Measurements from ENCODE around the gene ZMYND10.

Gene ZMYND10

DNA sequence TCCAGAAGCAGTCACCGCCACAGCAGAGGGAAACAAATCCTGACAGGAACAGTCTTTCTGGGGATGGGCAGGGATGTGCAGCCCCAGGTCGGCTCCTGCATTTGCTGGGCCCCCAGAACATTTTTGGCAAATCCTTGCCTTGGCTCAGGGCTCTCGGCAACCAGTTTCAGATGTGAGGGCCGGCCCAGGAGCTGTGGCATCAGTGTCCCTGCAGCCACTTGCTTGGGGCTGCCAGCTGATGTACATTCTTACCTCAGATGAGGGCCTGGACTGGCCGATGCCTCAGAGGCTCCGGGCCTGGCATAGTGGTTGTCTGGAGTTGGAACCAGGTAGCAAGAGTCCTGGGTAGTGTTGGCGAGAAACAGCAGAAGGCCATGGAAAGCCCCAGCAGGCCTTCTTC is 9.3 kb upstream of the ZMYND10 start:
- H3K4me3 ChIP-seq (ENCODE audit: low read length) = no peak overlapping the region
- TF ChIP-seq CTCF (IDR thresholded peaks at IDR 0.05; ENCODE audit: insufficient read depth, low read depth, low read length, missing control alignments) = no peak

DNA sequence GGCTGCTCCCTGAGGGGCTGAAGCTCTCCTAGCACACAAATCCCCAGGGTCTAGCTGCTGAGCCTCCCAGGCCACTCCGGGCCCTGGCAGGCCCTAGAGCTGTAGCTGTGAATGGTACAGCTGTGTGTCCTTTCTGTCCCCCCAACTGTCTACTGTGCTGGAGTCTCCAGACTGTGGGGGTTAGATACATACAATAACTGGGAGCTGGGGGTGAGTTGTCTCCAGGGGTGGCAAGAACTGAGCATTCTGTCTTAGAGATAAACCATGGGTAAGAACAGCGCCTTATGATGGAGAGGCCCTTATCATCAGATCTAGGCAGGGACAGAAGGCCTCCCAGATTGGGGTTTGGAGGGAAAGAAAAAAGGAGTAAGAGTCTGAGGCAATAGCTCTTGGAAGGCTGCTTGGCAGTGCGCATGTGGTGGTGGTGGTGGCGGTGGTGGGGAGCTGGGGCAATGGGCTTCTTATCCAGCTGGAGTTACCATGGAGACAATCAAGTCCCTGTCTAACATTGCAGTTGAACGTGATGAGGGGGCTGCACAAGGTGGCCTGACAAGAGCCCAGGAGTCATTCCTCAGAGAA is 8.7 kb upstream of the ZMYND10 start:
- no peak overlapping the region for H3K4me3 ChIP-seq (ENCODE audit: low read length)
- DNase-seq (ENCODE audit: low read depth) = no peak
- no peak for TF ChIP-seq CTCF (IDR thresholded peaks at IDR 0.05; ENCODE audit: insufficient read depth, low read depth, low read length, missing control alignments)

More for the DNA sequence above, 9.3 kb upstream of the ZMYND10 start:
- DNase-seq (ENCODE audit: low read depth) = no peak

GRCh38 chr3:50353245-50354004 is 7.9 kb upstream of the ZMYND10 start:
- no peak for DNase-seq (ENCODE audit: low read depth)
- H3K4me3 ChIP-seq (ENCODE audit: low read length) = no peak overlapping the region
- TF ChIP-seq CTCF (IDR thresholded peaks at IDR 0.05; ENCODE audit: insufficient read depth, low read depth, low read length, missing control alignments) = no peak

- peak; percentile 56 for DNase-seq (ENCODE audit: low read depth)
- peak; percentile 41 for TF ChIP-seq CTCF (IDR thresholded peaks at IDR 0.05; ENCODE audit: insufficient read depth, low read depth, low read length, missing control alignments)
- no peak overlapping the region for H3K4me3 ChIP-seq (ENCODE audit: low read length)
Measured at GRCh38 chr3:50352781-50353180, 7.2 kb upstream of the ZMYND10 start.

DNA sequence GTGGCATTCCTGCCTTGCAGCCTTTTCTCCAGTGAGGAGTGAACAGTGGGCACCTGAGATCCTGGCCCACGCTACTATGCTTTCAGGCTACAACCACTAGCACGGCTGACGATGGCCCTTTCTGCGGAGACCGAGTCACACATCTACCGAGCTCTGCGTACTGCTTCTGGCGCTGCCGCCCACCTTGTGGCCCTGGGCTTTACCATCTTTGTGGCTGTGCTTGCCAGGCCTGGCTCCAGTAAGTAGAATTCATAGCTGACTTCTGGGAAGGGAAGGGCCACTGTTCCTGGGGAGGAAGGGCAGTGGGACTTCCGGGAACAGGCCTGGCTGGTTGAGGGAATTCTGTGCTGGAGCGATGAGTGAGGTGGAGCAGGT is 5.8 kb upstream of the ZMYND10 start:
- DNase-seq (ENCODE audit: low read depth) = no peak
- peak overlapping the region; percentile 88 for H3K4me3 ChIP-seq (ENCODE audit: low read length)
- no peak for TF ChIP-seq CTCF (IDR thresholded peaks at IDR 0.05; ENCODE audit: insufficient read depth, low read depth, low read length, missing control alignments)

DNA sequence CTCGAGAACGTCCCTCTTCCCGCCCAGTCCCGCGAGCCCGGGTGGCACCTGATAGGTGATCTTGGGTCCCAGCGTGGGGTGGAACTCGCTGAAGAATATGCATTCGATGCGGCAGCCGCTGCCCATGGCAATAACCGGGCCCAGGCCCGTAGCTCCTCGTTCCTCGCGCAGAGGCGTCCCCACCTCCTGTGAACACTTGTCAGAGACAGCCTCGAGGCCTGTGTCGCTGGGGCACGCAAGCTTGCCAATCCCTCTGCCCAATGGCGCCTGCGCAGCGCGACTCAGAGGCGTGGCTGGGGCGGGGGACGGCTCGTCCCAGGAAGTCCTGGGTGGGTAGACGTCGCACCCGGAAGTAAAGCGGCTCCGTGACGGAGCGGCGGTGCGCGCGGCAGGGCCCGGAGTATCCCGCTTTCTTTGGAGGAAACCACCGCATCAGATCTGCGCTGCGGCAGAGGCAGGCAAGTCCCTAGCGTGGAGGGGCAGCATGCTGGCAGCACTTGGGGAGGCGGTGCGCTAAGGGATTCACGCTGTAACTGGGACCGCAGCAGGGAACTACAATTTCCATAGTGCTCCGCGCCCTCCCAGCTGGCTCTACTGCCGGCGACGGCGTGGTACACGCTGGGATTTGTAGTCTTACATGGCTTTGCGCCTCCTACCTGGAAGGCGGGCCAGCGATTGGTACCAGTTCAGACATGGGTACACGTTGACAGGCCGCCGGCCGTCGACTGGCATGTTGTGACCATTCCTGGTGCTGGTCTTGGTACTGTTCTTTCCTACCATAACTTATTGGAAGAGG is 5.2 kb upstream of the ZMYND10 start, which contains the start of the genes CYB561D2 and NPRL2:
CYB561D2 (plus strand) TSS at position 336 of the 796 bp plus-strand sequence. CDS start 572 bp downstream, outside the sequence.
NPRL2 (minus strand) TSS at position 249 of the 796 bp plus-strand sequence; CDS start at position 126, 123 bp downstream.
- peak within 1 kb of the TSS; percentile 88 for H3K4me3 ChIP-seq (ENCODE audit: low read length)
- DNase-seq (ENCODE audit: low read depth) = peak; percentile 97
- TF ChIP-seq CTCF (IDR thresholded peaks at IDR 0.05; ENCODE audit: insufficient read depth, low read depth, low read length, missing control alignments) = no peak
